Measurements from ENCODE around the gene HIF3A. TPM values are rescaled to one million over a fixed set of nuclear protein-coding genes. Genes with fewer than 3 reads are reported as not detected.

The HIF3A gene
- total RNA-seq, 3 donors from 2014 or later = 4.9 to 96.1 (median 19.0) TPM

DNA sequence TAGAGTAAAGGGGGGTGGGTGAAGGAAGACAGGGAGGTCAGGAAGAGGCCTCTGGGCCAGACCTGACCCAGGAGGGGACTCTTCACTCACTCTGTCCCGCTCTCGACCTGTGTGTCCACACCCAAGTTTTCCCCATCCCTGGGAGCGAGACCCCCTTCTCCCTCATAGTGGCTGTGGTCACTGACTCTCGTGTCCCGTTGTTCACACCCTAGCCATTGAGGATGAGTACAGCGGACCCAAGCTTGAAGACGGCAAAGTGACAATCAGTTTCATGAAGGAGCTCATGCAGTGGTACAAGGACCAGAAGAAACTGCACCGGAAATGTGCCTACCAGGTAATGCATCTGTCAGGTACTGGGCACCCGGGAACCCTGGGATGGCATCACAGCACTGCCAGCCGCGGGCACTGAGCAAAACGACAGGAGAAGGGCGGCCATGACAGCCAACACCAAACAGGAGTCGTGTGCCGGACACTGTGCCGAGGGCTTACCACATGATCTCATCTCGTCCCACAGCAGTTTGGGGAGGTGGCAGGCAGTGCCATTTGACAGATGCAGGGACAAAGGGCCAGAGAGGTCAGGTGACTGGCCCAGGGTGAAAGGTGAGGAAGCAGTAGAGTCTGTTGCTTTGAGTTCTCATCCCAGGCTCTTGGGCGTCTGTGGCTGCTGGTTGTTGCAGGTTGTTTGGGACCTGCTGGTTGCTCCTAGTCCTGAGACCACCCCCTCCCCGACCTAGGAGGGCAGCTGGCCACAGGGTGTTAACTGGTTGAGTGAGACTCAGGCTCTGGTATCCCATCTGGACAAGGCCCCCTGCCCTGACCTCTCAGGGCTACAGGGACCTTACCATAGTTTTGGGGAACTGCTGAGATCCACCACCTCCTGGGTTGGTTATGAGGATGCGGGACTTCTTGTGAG is 79.7 kb downstream of the HIF3A start:
- ATAC-seq (no peak), DNase-seq (no peak)
- Histone ChIP-seq H3K4me3 (no peak overlapping the region), H3K9me3 (no peaks in the 10 kb centered on the region), H3K36me3 (ENCODE audit: low read depth) (no peaks in the 10 kb centered on the region), H3K4me1 (ENCODE audit: low read depth) (peaks cover 21% of the 10 kb centered on the region)
- intact Hi-C loops (cut with DNase I, micrococcal nuclease) = no loop called here
- TF ChIP-seq, protein P1, sequence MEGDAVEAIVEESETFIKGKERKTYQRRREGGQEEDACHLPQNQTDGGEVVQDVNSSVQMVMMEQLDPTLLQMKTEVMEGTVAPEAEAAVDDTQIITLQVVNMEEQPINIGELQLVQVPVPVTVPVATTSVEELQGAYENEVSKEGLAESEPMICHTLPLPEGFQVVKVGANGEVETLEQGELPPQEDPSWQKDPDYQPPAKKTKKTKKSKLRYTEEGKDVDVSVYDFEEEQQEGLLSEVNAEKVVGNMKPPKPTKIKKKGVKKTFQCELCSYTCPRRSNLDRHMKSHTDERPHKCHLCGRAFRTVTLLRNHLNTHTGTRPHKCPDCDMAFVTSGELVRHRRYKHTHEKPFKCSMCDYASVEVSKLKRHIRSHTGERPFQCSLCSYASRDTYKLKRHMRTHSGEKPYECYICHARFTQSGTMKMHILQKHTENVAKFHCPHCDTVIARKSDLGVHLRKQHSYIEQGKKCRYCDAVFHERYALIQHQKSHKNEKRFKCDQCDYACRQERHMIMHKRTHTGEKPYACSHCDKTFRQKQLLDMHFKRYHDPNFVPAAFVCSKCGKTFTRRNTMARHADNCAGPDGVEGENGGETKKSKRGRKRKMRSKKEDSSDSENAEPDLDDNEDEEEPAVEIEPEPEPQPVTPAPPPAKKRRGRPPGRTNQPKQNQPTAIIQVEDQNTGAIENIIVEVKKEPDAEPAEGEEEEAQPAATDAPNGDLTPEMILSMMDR (IDR thresholded peaks at IDR 0.05) = no peak

DNA sequence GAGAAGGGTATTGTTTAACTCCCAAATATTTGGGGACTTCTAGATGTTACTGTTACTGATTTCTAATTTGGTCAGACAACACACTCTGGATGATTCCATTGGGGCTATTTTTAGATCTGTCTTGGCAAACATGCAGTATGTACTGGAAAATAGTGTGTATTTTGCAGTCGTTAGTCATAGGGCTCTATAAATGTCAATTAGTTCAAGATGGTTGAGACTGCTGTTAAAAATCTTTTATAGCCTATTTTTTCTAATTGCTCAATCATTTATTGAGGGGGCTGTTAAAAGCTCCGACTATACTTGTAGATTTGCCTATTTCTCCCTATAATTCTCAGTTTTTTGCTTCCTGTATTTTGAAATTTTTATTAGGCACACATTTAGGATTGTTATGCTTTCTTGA is 81.4 kb downstream of the HIF3A start:
- DNase-seq (no peak), ATAC-seq (no peak)
- peaks cover 15% of the 10 kb centered on the region for H3K4me1 ChIP-seq (ENCODE audit: low read depth)
- TF ChIP-seq, protein P1 (IDR thresholded peaks at IDR 0.05) = no peak
- no peaks in the 10 kb centered on the region for H3K9me3 ChIP-seq
- no peak overlapping the region for H3K4me3 ChIP-seq
- H3K36me3 ChIP-seq (ENCODE audit: low read depth) = no peaks in the 10 kb centered on the region
- intact Hi-C loops (cut with DNase I, micrococcal nuclease) = no loop called here

DNA sequence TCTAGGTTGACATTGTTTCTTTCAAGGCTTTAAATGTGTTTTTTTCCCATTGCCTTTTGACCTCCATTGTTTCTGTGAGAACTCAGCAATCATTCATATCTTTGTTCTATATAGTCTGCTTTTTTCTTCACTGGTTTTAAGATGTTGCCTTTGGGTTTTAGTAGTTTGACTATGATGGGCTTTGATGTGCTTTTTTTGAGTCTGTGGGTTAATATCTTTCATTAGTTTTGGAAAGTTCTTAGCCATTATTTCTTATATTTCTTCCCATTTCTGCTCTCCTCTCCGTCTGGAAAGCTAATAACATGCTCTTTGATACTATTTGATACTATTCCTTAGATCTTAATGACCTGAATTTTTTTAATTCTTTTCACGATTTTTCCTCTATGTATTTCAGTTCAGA is 83.8 kb downstream of the HIF3A start:
- no peaks in the 10 kb centered on the region for H3K9me3 ChIP-seq
- H3K36me3 ChIP-seq (ENCODE audit: low read depth) = no peaks in the 10 kb centered on the region
- H3K4me3 ChIP-seq = no peak overlapping the region
- ATAC-seq (no peak), DNase-seq (no peak)
- H3K4me1 ChIP-seq (ENCODE audit: low read depth) = peaks cover 3% of the 10 kb centered on the region
- TF ChIP-seq, protein P1 (IDR thresholded peaks at IDR 0.05) = no peak
- intact Hi-C loops (cut with DNase I, micrococcal nuclease) = no loop called here

DNA sequence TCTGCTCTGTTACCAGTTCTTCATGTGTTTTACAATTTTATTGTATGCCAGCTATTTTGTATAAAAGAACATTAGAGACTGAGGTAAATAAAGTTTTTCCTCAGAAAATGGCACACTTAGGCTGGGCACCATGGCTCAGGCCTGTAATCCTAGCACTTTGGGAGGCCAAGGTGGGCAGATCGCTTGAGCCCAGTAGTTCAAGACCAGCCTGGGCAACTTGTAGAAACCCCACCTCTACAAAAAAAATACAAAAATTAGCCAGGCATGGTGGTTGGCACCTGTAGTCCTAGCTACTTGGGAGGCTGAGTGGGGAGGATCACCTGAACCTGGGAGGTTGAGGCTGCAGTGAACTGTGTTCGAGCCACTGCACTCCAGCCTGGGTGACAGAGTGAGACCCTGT is 84.5 kb downstream of the HIF3A start:
- Histone ChIP-seq H3K9me3 (no peaks in the 10 kb centered on the region), H3K4me3 (no peak overlapping the region), H3K36me3 (ENCODE audit: low read depth) (no peaks in the 10 kb centered on the region), H3K4me1 (ENCODE audit: low read depth) (peaks cover 3% of the 10 kb centered on the region)
- intact Hi-C loops (cut with DNase I, micrococcal nuclease) = no loop called here
- DNase-seq (no peak), ATAC-seq (no peak)
- TF ChIP-seq, protein P1 (IDR thresholded peaks at IDR 0.05) = no peak

DNA sequence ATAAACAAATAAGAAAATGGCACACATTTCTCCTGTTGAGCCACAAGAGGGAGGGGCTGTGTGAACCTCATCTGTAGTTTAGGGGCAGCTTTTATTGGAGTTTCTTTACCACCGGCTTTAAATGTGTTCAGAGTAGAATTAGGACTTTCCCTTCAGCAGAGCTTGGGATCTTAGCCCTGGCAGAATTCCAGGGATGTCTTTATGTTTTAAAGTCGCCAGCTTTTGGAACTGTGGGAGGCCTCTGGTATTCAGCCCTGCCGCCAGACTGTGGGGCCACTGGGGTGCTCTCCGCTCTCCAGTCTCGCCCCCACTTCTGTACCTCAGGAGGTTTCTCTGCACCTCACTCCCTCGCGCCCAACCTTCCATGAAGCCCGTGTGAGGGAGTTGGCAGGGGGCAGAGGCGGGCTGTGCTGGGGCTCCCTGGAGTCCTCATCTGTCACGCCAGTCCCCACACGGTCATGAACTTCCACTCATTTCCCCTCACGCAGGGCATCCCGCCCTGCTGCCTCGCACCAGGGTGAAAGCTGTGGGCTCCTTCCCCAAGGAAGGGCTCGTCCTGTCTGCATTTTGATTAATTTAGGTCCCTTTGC is 85.0 kb downstream of the HIF3A start:
- peaks cover 3% of the 10 kb centered on the region for H3K4me1 ChIP-seq (ENCODE audit: low read depth)
- H3K36me3 ChIP-seq (ENCODE audit: low read depth) = no peaks in the 10 kb centered on the region
- ATAC-seq (no peak), DNase-seq (no peak)
- TF ChIP-seq, protein P1 (IDR thresholded peaks at IDR 0.05) = no peak
- H3K4me3 ChIP-seq = no peak overlapping the region
- intact Hi-C loops (cut with DNase I, micrococcal nuclease) = no loop called here
- H3K9me3 ChIP-seq = no peaks in the 10 kb centered on the region

Measured in mucosa of descending colon (tissue), 3 donors.